Superior temporal gyrus (tissue), 1 donor: Measurements from ENCODE around the gene KIAA0408.
"Not testable (repeated sequence)": the region's sequence is repeated elsewhere in the genome, so short reads cannot be mapped to it uniquely, and the experiment has no call there.

ENCODE experiments used
- DNase-seq: peaks from one replicate; pipeline ENCODE4 v3.0.0-alpha.2; 2016; ENCODE audit errors: extremely low spot score

Gene KIAA0408

GRCh38 chr6:127463056-127463455 is 3.9 kb upstream of the KIAA0408 start:
- no peak for DNase-seq

- no peak for DNase-seq
Observed at GRCh38 chr6:127462376-127462775, 3.2 kb upstream of the KIAA0408 start.

GRCh38 chr6:127460465-127460864 is 1.3 kb upstream of the KIAA0408 start:
- no peak for DNase-seq

GRCh38 chr6:127458817-127459216 is 372 bp downstream of the KIAA0408 start:
- DNase-seq = no peak

- DNase-seq = no peak
Observed at GRCh38 chr6:127458222-127458621, 967 bp downstream of the KIAA0408 start.

- DNase-seq = peak; percentile 45
Observed at GRCh38 chr6:127457456-127458064, 1.6 kb downstream of the KIAA0408 start.

GRCh38 chr6:127456465-127456864 is 2.7 kb downstream of the KIAA0408 start:
- no peak for DNase-seq

- no peak for DNase-seq
Observed at GRCh38 chr6:127453845-127454619, 5.2 kb downstream of the KIAA0408 start.

GRCh38 chr6:127452803-127453202 is 6.4 kb downstream of the KIAA0408 start:
- no peak for DNase-seq

- DNase-seq = no peak
Observed at GRCh38 chr6:127451388-127451787, 7.8 kb downstream of the KIAA0408 start.

- DNase-seq = no peak
Observed at GRCh38 chr6:127447780-127448179, 11.4 kb downstream of the KIAA0408 start.

GRCh38 chr6:127446356-127446755 is 12.8 kb downstream of the KIAA0408 start:
- no peak for DNase-seq

- DNase-seq = no peak
Observed at GRCh38 chr6:127441881-127442280, 17.3 kb downstream of the KIAA0408 start.

GRCh38 chr6:127439718-127440117 is 19.5 kb downstream of the KIAA0408 start:
- DNase-seq = no peak

- no peak for DNase-seq
Observed at GRCh38 chr6:127436578-127437110, 22.5 kb downstream of the KIAA0408 start.

GRCh38 chr6:127435626-127436220 is 23.5 kb downstream of the KIAA0408 start:
- no peak for DNase-seq

GRCh38 chr6:127434651-127435050 is 24.5 kb downstream of the KIAA0408 start:
- DNase-seq = no peak

GRCh38 chr6:127428562-127428961 is 30.6 kb downstream of the KIAA0408 start:
- DNase-seq = not testable (repeated sequence)

- no peak for DNase-seq
Observed at GRCh38 chr6:127423921-127424320, 35.3 kb downstream of the KIAA0408 start.

GRCh38 chr6:127421164-127421563 is 38.0 kb downstream of the KIAA0408 start:
- not testable (repeated sequence) for DNase-seq

- DNase-seq = peak; percentile 79
Observed at GRCh38 chr6:127420556-127420955, 38.6 kb downstream of the KIAA0408 start.

- DNase-seq = no peak
Observed at GRCh38 chr6:127415096-127415495, 44.1 kb downstream of the KIAA0408 start.

GRCh38 chr6:127413123-127413522 is 46.1 kb downstream of the KIAA0408 start:
- not testable (repeated sequence) for DNase-seq
